ELF-1 (cell line): ENCODE results near the gene SPATA33.
A peak's percentile ranks its signal among the peaks of the same experiment; 100 is the strongest.

Experiments
- DNase-seq: peaks from one replicate; pipeline ENCODE4 v3.0.0-alpha.2; 2016; ENCODE audit warnings: low read depth, low spot score

Gene SPATA33

GRCh38 chr16:89657442-89658220 is at the start of gene SPATA33, which contains the start of gene CHMP1A:
Gene SPATA33 (plus strand): TSS chr16:89657836. CDS start chr16:89657912, 76 bp downstream.
Gene CHMP1A (minus strand): TSS chr16:89657708. CDS start chr16:89657588, 120 bp downstream.
- DNase-seq = peak; percentile 96

- DNase-seq = no peak
Measured at GRCh38 chr16:89607937-89608740, 49.5 kb upstream of the SPATA33 start.

- no peak for DNase-seq
Measured at GRCh38 chr16:89610108-89610453, 47.6 kb upstream of the SPATA33 start.

GRCh38 chr16:89612415-89613166 is 45.0 kb upstream of the SPATA33 start:
- DNase-seq = no peak

- no peak for DNase-seq
Measured at GRCh38 chr16:89613231-89613953, 44.2 kb upstream of the SPATA33 start, which contains the start of gene DPEP1. Gene DPEP1 (plus strand): TSS chr16:89613642. CDS start chr16:89630411, 16,769 bp downstream.

- DNase-seq = no peak
Measured at GRCh38 chr16:89613954-89614459, 43.6 kb upstream of the SPATA33 start.

- no peak for DNase-seq
Measured at GRCh38 chr16:89615176-89615575, 42.5 kb upstream of the SPATA33 start.

GRCh38 chr16:89615596-89616090 is 42.0 kb upstream of the SPATA33 start:
- no peak for DNase-seq

GRCh38 chr16:89616623-89617022 is 41.0 kb upstream of the SPATA33 start:
- DNase-seq = no peak

GRCh38 chr16:89617036-89617435 is 40.6 kb upstream of the SPATA33 start:
- no peak for DNase-seq

- no peak for DNase-seq
Measured at GRCh38 chr16:89618109-89618998, 39.3 kb upstream of the SPATA33 start.

GRCh38 chr16:89619840-89620239 is 37.8 kb upstream of the SPATA33 start:
- no peak for DNase-seq

- no peak for DNase-seq
Measured at GRCh38 chr16:89620406-89620841, 37.2 kb upstream of the SPATA33 start.

- no peak for DNase-seq
Measured at GRCh38 chr16:89621136-89621697, 36.4 kb upstream of the SPATA33 start.

- no peak for DNase-seq
Measured at GRCh38 chr16:89621698-89622409, 35.8 kb upstream of the SPATA33 start.

GRCh38 chr16:89623511-89624261 is 34.0 kb upstream of the SPATA33 start:
- peak; percentile 72 for DNase-seq

- DNase-seq = peak; percentile 77
Measured at GRCh38 chr16:89624777-89625761, 32.6 kb upstream of the SPATA33 start.
